DND-41 (cell line): ENCODE results near the gene CTNNA1.

ENCODE experiments used
- ATAC-seq: fragments of 200-7000 bp; cut with Tn5 transposase; 3 replicates; pipeline ENCODE4 v1.9.1; 2021; ENCODE audit warnings: low read depth; ENCODE audit not compliant: insufficient read depth
- DNase-seq: peaks from one replicate; pipeline ENCODE4 v3.0.0-alpha.2; 2020
- H2AFZ ChIP-seq: 2 replicates; pipeline ENCODE4 v1.6.0; 2012; ENCODE audit warnings: low read depth, low read length
- H3K27ac ChIP-seq: 2 replicates; pipeline ENCODE4 v1.5.1; 2012; ENCODE audit warnings: low read length, inconsistent platforms
- H3K27me3 ChIP-seq: fragments of 200-600 bp; sonication (generic); 2 replicates; pipeline ENCODE4 v1.6.0; 2012; ENCODE audit warnings: low read length, mild to moderate bottlenecking, inconsistent platforms; ENCODE audit not compliant: insufficient read depth, poor library complexity
- H3K36me3 ChIP-seq: 2 replicates; pipeline ENCODE4 v1.5.1; 2012; ENCODE audit warnings: low read length, inconsistent platforms; ENCODE audit not compliant: insufficient read depth
- H3K4me1 ChIP-seq: 2 replicates; pipeline ENCODE4 v1.5.1; 2012; ENCODE audit warnings: mild to moderate bottlenecking, low read length; ENCODE audit not compliant: insufficient read depth
- H3K4me2 ChIP-seq: 2 replicates; pipeline ENCODE4 v1.6.0; 2012; ENCODE audit warnings: mild to moderate bottlenecking, moderate library complexity, low read length, inconsistent platforms; ENCODE audit not compliant: insufficient read depth
- H3K4me3 ChIP-seq, 2 experiments: fragments of 200-600 bp in 1 of 2; shearing (Covaris generic) in 1 of 2; 2 replicates each; pipeline ENCODE4 v1.5.1; 2012 to 2016; ENCODE audit warnings: inconsistent platforms in 2 of 2, low read length in 2 of 2, mild to moderate bottlenecking in 2 of 2, low read depth in 1 of 2, moderate library complexity in 1 of 2
- H3K79me2 ChIP-seq: 2 replicates; pipeline ENCODE4 v1.6.0; 2012; ENCODE audit warnings: low read length, inconsistent platforms; ENCODE audit not compliant: insufficient read depth
- H3K9ac ChIP-seq: 2 replicates; pipeline ENCODE4 v1.6.0; 2012; ENCODE audit warnings: low read depth, mild to moderate bottlenecking, inconsistent platforms, low read length, moderate library complexity
- H3K9me3 ChIP-seq: 2 replicates; pipeline ENCODE4 v1.5.1; 2012; ENCODE audit warnings: low read length, moderate library complexity, mild to moderate bottlenecking, inconsistent platforms; ENCODE audit not compliant: insufficient read depth, severe bottlenecking
- H4K20me1 ChIP-seq: 2 replicates; pipeline ENCODE4 v1.6.0; 2012; ENCODE audit warnings: low read length; ENCODE audit not compliant: insufficient read depth
- CTCF ChIP-seq: IDR thresholded peaks from 2 replicates; pipeline ENCODE4 v1.5.1; 2012; ENCODE audit warnings: borderline replicate concordance, low read length, moderate library complexity, mild to moderate bottlenecking; ENCODE audit not compliant: poor library complexity, severe bottlenecking; ENCODE audit errors: extremely low read depth
- EZH2 ChIP-seq: IDR thresholded peaks from 3 replicates; pipeline ENCODE4 v1.6.1; 2012; ENCODE audit warnings: borderline replicate concordance, low read depth, mild to moderate bottlenecking, moderate library complexity, low read length, inconsistent platforms; ENCODE audit not compliant: severe bottlenecking

Gene CTNNA1

GRCh38 chr5:138841531-138841930, 88.3 kb downstream of the CTNNA1 start:
- DNase-seq (no peak), ATAC-seq (no peak)
- Histone ChIP-seq H3K4me3 (no peak overlapping the region), H3K79me2 (no peaks in the 10 kb centered on the region), H3K27me3 (no peaks in the 10 kb centered on the region), H3K36me3 (no peaks in the 10 kb centered on the region), H3K4me1 (no peaks in the 10 kb centered on the region), H3K9ac (no peak overlapping the region), H4K20me1 (no peaks in the 10 kb centered on the region), H3K4me2 (no peak overlapping the region), H3K9me3 (no peaks in the 10 kb centered on the region), H3K27ac (no peak overlapping the region), H2AFZ (no peak overlapping the region)
- no peak for TF ChIP-seq EZH2
- no peak for TF ChIP-seq CTCF

GRCh38 chr5:138843316-138844124, 90.3 kb downstream of the CTNNA1 start:
- ATAC-seq: no peak
- no peak overlapping the region for H2AFZ ChIP-seq
- H3K9ac ChIP-seq: no peak overlapping the region
- no peak overlapping the region for H3K4me2 ChIP-seq
- H3K27me3 ChIP-seq: no peaks in the 10 kb centered on the region
- H3K79me2 ChIP-seq: no peaks in the 10 kb centered on the region
- no peak for DNase-seq
- H3K27ac ChIP-seq: no peak overlapping the region
- H3K4me3 ChIP-seq: no peak overlapping the region
- no peaks in the 10 kb centered on the region for H3K9me3 ChIP-seq
- no peaks in the 10 kb centered on the region for H3K36me3 ChIP-seq
- TF ChIP-seq EZH2: no peak
- no peak for TF ChIP-seq CTCF
- H3K4me1 ChIP-seq: no peaks in the 10 kb centered on the region
- H4K20me1 ChIP-seq: no peaks in the 10 kb centered on the region

GRCh38 chr5:138844125-138844461, 90.9 kb downstream of the CTNNA1 start:
- TF ChIP-seq CTCF: no peak
- no peak for TF ChIP-seq EZH2
- H3K9ac ChIP-seq: no peak overlapping the region
- H3K4me2 ChIP-seq: no peak overlapping the region
- H3K79me2 ChIP-seq: no peaks in the 10 kb centered on the region
- no peak overlapping the region for H3K4me3 ChIP-seq
- no peaks in the 10 kb centered on the region for H4K20me1 ChIP-seq
- no peak overlapping the region for H3K27ac ChIP-seq
- H3K9me3 ChIP-seq: no peaks in the 10 kb centered on the region
- H3K36me3 ChIP-seq: no peaks in the 10 kb centered on the region
- no peaks in the 10 kb centered on the region for H3K27me3 ChIP-seq
- DNase-seq (no peak), ATAC-seq (no peak)
- peaks cover 2% of the 10 kb centered on the region; the same call in 1 of the 2 replicates for H3K4me1 ChIP-seq
- no peak overlapping the region for H2AFZ ChIP-seq
